Limb (tissue), 2 donors: ENCODE data around the gene AKIRIN2.

Experiments used
- DNase-seq, 2 donors: peaks; one replicate each; pipeline ENCODE4 v3.0.0-alpha.2; 2016; ENCODE audit errors: extremely low spot score in 2 of 2

The AKIRIN2 gene

DNA sequence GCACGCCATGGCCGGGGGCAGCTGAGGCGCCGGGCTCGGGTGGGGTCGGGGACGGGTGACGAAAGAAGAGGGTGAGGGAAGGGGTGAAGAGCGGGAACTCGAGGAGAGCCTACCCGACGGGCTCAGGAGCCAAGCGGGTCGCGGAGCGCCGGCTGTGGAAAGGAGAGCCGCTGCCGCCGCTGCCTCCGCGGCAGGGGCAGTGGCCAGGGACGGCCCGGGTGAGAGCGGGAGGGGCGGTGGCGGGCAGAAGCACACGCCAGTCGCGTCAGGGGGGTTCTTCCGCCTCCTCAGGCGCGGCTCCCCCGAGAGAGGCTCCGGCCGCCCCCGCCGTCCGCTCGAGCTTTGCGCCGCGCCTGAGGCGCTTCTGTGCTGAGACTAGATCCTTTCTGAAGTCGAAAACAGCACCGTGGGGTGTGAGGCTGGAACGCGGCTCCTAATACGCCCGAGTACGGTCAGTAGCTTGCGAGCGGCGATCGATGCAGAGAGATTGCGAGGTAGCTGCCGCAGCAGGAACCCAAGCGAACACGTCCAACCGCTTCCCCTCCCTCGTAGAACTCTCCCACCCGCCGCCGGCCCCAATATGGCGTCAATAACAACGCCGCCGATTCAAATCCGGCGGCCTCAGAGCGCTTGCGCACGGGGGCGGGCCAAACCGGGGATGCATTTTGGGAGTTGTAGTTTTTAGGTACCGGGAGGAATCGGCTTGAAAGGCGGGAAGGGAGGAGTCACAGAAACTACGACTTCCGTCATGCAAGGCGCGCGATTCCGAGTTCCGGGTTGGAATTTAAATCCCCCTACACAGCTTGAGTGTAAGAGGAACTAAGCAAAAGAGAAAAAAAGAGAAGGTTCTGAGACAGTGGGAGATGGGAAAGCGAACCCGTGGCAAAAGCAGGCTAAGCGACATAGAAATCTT is at the start of gene AKIRIN2:
AKIRIN2 (minus strand) TSS at position 558 of the 913 bp plus-strand sequence; CDS start at position 9, 549 bp downstream.
- peak; percentile 97 to 98 for DNase-seq

DNA sequence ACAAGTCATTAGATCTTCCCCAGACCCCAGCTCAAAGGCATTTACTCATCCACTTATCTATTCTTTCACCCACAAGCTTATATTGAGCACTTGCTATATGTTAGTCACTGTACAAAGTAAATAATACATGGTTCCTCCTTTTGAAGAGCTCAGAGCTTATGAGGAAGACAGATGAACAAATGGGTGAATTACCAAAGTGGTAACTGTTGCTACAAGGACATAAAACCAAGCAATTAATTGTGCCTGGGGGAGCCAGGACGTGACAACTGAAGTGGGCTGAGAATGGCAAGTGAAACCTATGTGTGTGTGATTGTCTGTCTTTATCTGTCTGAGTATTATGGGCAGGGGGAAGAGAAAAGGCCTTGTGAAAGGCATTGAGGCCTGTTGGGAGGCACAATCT is 45.6 kb upstream of the AKIRIN2 start:
- no peak for DNase-seq

DNA sequence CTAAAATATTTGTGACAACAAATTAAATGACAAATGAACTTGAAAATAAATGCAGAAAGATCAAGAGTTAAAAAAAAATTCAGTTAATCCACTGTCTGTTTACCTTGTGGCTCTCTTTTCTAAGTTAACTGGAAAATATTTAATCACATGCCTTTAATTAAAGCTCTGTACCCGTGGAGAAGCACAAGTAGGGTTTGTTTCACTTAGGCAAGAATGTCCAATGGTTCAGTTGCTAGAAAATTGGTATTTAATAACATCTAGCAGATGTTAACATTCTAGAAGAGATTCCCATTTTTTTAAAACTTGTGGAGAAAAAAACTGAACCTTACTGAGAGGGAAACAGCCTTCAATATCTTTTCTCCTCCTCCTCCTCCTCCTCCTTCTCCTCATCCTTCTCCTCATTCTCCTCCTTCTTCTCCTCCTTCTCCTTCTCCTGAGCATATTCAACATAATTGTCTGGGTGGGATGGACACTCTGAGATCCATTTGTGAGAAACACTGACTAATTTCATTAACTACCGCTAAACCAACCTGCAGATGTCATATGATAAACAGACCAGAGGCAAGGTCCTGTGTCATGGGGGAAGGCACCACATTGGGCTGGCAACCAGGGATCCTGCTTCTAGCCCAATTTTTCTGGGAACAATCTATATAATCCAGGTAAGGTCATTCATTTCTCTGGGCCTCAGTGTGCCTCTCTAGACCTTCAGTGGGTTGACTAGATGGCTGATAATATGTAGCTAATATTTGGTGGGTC is 44.1 kb upstream of the AKIRIN2 start:
- DNase-seq = no peak

DNA sequence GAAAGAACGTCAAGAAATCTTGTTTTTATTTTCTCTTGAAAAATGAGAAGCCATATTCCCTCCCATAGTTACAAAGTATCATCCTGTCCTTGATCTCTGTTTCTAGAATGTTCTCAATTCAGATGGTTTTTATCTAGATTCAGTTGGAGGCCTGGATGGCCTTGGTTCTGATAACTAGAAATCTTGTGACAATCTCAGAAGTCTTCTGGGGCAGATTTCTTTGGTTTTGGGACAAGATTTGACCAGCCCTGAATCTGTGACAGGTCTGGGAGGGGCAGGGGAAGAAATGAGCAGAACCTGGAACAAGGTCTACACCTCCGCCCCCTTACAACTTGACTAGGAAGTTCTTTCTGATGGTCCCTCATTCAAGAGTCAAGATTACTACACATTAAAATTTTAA is 41.4 kb upstream of the AKIRIN2 start:
- DNase-seq = no peak

DNA sequence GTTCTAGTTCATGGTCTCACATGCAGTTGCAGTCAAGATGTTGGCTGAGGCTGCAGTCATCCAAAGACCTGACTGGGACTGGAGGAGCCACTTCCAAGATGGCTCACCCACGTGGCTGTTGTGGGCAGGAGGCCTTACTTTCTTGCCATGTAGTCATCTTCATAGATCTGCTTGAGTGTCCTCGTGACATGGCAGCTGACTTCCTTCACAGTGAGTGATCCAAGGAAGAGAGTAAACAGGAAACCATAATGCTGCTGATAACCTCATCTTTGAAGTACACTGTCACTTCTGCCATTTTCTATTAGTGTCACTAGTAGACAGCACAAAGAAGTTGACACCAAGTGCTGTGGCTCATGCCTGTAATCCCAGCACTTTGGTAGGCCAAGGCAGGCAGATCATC is 40.1 kb upstream of the AKIRIN2 start:
- DNase-seq = no peak

DNA sequence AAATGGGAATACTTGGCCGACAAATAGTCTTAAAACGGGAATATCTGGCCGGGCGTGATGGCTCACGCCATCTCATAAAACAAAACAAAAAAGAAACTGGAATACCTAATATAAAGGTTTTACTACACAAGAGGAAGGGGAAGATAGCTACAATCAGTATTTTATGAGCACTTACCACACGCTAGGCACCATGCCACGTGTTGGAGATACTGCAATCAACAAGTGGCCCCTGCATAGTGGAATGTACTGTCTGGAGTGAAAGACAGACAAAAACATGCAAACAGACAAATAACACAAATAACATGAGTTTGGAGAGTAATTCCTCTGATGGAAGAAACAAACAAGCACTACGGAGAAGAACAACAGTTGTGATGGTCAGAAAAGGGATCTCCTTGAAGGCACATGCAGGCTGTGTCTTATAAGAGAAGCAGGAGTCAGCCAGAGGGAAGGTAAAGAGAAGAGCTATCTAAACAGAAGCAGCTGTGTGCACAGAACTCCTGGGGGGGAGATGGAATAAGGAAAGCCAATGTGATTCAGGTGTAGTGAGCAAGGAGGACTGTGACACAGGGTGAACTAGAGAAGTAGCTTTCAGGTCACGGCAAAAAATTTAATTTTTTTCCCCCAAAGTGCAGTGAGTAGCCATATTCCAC is 39.1 kb upstream of the AKIRIN2 start:
- DNase-seq = no peak

DNA sequence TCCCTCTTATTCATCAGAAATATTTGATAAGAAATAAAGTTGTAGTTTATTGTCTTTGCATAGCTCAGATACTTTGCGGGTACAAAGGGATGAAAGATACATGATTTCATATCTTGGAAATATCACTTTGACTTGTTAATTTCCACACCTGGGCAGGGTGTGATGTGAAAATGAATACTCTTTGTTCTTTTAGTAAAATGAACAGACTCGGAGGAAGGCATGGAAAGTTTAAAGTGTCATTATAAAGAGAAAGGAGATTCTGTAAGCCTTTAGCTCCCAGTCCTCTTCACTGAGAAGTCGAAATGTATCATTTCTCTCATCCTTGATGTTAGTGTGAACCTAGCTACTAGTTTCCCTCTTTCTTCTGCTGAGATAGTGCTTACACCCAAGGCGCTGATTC is 36.7 kb upstream of the AKIRIN2 start:
- no peak for DNase-seq

DNA sequence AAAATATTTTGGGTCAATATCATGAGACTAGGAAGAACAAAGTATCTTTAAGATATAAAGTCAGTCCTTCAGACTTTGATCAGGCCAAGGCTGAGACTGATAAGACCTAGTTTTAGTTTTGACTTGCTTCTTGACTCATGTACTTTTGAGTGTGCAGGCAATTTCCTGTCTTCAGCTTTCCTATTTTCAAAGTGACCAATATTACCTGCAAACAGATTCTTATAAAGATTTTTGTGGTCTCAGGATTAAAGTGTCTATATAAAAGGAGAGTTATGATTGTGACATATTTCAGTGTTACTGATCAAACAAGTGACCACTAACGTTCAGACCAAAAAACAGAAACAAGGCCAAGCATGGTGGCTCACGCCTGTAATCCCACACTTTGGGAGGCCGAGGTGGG is 36.0 kb upstream of the AKIRIN2 start:
- no peak for DNase-seq

DNA sequence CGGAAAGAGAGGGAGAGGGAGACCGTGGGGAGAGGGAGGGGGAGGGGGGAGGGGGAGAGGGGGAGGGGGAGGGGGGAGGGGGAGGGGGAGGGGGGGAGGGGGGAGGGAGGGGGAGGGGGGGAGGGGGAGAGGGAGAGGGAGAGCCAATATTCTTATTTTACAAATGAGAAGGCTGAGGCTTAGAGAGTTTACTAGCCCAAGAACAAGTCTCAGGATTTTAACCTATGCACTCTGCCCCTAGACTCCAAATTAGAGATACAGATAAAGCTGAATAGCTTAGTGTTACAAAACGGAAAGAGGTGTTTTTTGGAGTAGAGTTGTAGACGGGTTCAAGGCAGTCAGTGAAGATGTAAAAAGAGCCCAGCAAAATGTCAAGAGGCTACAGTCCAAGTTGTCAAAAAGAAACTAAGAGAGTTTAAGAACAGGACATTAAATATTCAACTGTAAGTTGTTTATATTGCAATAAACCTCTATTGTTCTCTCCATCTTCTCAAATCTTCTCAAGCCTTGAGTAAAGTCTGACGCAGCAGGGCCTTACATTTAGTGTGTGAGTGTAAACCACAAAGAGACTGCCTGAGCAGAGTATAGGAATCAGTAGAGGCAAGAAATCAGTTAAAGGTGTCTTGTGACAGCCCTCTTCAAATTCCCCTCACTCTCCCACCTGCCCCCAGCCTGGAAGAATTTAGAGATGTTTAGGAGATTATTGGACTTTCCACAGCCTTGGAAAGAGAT is 34.9 kb upstream of the AKIRIN2 start:
- no peak for DNase-seq

DNA sequence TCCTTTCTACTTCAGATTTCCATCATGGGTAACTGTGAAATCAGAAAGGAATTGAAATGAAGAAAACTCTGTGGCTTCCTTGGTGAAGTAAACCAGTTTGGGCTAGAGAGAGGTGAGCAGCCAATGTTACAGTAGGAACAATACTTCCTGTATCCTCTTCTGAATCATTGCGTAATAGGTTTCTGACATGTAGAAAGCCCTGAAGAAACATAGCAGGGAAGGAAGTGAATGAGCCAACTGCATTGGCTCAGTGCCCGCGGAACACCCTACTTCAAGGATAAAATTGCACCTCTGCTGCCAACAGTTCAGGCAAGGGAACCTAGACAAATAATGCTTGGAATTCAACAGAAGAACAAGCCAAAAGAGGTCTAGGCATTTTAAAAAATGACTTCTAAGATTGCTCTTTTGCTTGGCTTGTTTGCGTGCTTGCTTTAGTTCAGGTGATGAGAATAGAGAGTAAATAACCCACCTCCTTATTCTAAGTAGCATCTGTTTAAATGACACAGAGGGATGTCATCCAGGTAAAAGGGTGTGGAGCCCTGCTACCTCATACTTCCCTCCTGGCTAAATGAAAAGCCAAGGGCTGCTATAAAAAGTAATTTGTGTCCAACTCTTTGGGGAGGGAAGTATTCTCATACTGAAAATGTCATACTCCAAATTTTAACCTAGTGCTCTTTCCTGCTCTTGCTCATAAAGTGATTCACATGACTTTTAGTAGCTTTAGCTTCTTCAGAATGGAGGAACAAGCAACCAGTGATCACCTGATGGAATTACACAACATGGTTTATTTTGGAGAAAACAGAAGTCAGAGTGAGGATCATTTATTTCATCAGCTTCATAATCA is 30.0 kb upstream of the AKIRIN2 start:
- peak; percentile 71 to 73 for DNase-seq

DNA sequence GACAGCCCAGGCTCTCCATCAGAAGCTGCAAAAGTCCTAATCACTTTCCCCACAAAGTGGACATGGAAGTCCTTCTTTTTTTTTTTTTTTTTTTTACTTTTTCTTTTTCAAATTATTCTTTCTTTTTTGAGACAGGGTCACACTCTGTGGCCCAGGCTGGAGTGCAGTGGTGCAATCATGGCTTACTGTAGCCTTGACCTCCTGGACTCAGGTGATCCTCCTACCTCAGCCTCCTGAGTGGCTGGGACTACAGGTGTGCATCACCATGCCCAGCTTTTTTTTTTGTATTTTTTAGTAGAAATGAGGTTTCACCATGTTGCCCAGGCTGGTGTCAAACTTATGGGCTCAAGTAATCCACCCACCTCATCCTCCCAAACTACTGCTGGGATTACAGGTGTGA is 29.0 kb upstream of the AKIRIN2 start:
- DNase-seq = no peak

DNA sequence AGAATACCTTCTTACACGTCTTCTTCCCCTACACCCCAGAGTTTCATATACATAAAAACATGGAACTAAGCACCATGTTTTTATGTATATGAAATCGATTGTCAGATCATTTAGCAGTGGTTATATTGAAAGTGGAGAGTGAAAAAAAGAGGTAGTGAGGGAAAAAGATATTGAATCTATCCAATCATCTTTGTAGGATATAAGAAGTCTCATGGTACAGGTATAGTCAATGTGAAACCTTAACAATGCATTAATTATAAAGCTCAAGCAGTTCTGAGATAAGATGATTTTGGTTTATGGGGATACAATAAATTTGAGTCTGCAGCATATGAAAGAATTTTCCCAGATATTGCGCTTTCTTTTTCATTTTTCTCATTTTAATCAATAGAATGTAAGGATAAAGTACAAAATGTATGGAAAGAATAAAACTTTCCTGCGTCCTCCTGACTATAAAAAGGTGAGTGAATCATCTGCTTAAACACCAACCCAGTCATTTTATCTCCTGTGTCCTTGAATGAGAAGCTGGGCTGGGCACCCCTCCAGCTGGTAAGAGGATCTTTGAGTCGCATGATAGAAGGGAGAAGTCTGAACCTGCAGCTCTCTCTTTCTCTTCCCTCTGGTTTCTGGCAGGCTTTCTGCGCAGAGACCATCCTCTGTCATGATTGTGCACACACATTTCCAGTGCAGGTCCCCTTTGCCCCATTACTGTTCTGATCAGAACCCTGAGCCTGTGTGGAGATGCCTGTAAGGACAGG is 28.1 kb upstream of the AKIRIN2 start:
- no peak for DNase-seq

DNA sequence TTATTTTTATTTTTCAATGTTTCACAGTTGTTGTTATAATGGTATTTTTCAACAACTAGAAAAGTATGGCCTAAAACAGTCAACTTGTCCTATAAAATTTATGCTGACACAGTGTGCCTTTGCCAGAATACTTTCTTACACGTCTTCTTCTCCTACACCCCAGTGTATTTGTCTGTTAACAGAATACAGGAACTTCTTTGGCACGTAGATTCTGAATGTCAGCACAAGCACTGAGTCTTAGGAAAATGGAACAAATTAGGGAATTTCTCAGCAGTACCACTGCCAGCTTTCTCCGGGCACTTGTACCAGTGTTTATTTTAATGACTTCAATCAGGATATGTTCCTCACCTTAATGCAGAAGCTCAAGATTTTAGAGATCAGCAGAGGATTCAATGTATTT is 26.7 kb upstream of the AKIRIN2 start:
- DNase-seq = no peak

DNA sequence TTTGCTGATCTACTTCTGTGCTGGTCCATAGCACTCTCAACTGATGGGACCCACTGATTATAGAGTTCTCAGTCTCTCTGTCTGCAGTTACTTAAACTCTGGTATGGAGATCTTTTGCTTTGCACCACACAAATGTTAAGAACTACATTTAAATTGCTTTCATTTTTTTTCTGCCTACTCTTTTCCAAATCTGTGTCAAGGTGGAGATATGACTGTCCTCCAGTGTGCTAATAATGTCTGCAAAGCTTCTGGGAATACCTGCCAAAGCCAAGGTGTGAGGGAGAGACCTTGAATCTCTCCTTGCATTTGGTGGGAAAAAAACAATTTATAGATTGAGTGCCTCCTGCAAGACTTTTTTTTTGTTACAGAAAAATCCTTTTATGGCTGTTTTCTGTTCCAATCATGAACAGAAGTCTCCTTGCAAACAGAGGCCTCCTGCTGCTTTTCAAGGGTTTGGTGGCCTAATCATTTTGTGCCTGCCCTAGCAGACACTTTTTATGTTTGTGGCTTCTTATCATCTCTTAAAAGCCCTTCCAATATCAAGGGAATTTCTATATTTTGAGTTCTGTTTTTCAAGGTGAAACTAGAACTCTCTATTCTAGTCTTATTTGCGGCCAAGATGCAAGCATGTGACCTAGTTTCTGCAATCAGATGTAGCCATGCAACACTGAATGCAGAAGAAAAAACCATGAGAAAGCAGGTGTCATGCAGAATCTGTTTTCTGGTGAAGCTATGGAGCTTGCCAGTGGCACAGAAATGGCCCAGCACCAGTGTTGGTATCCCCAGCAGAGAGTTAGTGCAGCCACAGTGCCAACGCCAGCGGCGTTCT is 23.2 kb upstream of the AKIRIN2 start:
- DNase-seq = no peak

DNA sequence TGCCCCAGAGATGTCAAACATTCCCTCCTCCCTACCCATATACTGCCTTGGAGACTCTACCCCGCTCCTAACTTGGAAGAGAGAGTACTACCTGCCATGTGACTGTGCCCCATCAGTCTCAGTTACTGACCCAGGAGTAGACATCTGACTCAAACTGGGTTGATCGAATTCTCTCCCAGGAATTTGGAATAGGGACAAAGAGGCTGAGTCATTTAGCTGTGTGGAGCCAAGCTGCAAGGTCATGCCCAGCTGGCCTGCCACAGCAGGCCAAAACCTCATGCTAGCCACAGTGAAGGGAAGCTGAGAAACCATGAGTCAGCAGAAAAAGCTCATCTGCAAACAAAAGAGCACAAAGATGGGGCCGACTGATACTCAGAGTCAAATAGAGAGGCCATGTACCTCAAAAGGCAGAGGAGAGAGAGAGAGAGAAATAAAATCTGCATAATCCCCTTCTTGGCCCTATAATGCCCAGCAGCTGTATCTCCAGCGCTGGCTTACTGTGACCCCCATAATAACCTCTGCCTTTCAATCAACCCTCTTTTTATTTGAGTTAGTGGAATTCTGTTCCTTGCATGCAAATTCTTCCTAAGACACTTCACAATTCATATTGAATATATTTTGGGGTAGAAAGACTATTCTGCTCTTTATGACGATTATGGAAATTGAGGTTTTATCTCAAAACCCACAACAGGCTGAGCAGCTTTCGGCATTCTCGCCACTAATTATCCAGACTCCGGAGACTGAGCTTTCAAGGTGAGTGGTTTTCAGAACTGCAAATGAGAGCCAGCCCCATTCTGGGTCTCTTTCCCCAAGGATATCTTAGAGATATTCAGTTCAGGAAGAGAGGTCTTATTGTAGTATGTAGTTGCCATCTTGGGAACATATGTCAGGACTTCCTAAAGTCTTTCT is 21.4 kb upstream of the AKIRIN2 start:
- no peak for DNase-seq

DNA sequence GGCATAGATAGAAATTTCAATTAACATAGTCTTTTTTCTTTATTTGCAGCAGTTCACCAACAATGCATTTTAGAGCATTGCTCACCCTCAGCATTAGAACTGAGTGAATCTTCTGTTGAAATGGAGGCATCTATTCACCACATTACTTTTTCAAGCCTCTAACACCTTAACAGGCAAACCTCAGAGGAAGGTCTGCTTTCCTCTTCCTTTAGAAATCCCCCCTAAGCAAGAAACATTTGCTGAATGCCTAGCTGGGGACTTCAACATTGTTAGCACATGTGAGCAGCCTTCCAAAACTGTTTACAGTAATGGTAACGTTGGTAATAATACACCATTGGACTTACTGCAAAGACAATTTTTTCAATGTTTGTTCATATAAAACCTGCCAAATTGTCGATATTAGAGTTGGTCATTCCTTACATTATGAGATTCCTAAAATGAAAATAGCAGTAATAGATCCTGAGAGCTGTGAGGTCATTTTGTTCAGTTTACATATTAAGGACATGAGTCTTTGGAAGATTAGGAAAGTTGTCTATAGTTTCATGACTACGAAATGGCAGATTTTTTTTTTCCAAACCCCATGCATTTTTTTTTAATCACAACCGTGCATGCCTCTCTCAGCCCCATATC is 20.6 kb upstream of the AKIRIN2 start:
- DNase-seq = no peak

DNA sequence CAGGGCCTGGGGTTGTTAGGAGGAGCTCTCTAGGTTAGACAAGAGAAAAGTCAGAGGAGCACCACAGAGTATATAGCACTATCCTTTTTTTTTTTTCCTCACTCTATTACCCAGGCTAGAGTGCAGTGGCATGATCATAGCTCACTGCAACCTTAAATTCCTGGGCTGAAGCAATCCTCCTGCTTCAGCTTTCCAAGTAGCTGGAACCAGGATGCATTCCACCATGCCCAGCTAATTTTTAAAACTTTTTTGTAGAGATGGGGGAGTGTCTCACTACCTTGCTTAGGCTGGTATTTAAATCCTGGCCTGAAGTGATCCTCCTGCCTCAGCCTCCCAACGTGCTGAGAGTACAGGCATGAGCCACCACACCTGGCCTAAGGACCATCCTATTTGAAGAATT is 19.3 kb upstream of the AKIRIN2 start:
- no peak for DNase-seq
